Adrenal gland (tissue), 12 donors: Measurements from ENCODE around the gene CIB4. TPM values are rescaled to one million over a fixed set of nuclear protein-coding genes. Genes with fewer than 3 reads are reported as not detected.
A peak's percentile ranks its signal among the peaks of the same experiment; 100 is the strongest.

Experiments
- DNase-seq, 7 donors: peaks; one replicate each; pipeline ENCODE4 v3.0.0-alpha.2; 2019 to 2020
- H3K27ac ChIP-seq, 5 donors: fragments of 200-600 bp; sonication (generic) in 4 of 5; 1 replicate in 3 of 5; 2 replicates in 2 of 5; pipeline versions ENCODE4 v1.5.1 to v1.8.0; 2016 to 2020; ENCODE audit warnings: mild to moderate bottlenecking in 1 of 5
- H3K27me3 ChIP-seq: fragments of 200-600 bp; 2 replicates; pipeline ENCODE4 v1.8.0; 2021
- H3K36me3 ChIP-seq, 2 donors: fragments of 200-600 bp; replicated peaks in 1 of 2; 1 replicate in 1 of 2; 2 replicates in 1 of 2; pipeline versions ENCODE4 v1.5.1 to v1.8.0; 2018 to 2022
- H3K4me1 ChIP-seq, 2 donors: fragments of 200-600 bp; replicated peaks in 1 of 2; 1 replicate in 1 of 2; 2 replicates in 1 of 2; pipeline versions ENCODE4 v1.5.1 to v1.8.0; 2018 to 2021
- H3K4me3 ChIP-seq, 4 donors: fragments of 200-600 bp; sonication (generic) in 3 of 4; one replicate each; pipeline ENCODE4 v1.5.1; 2016 to 2018
- H3K9me3 ChIP-seq, 3 donors: fragments of 200-600 bp; sonication (generic) in 1 of 3; replicated peaks in 1 of 3; 1 replicate in 2 of 3; 2 replicates in 1 of 3; pipeline versions ENCODE4 v1.5.1 to v1.8.0; 2016 to 2021
- CTCF ChIP-seq, 6 experiments: fragments of 450-650 bp in 4 of 6; fragments of 200-600 bp in 2 of 6; sonication (generic) in 1 of 6; IDR thresholded peaks; 1 replicate in 5 of 6; 2 replicates in 1 of 6; pipeline versions ENCODE4 v1.5.1 to v1.8.0; 2016 to 2021; ENCODE audit warnings: antibody characterized with exemption in 6 of 6, mild to moderate bottlenecking in 2 of 6, moderate library complexity in 1 of 6
- POLR2A ChIP-seq, 2 donors: fragments of 450-650 bp; IDR thresholded peaks; one replicate each; pipeline ENCODE4 v1.6.1; 2017; ENCODE audit warnings: antibody characterized with exemption in 2 of 2, mild to moderate bottlenecking in 2 of 2, moderate library complexity in 1 of 2
- WGBS, 4 donors: extraction: QIAGEN DNeasy Blood & Tissue Kit in 2 of 4; methylation state at CpG; one replicate each; pipeline versions ENCODE4 v1.1.5 to v1.1.7; 2013 to 2017; 5-methylcytosine and 5-hydroxymethylcytosine counted together
- intact Hi-C, 2 donors: fragments of 100-400 bp; cut with DNase I; formaldehyde crosslinking; loops; one replicate each; pipeline versions ENCODE4 v1.14.1 to v1.15.0; 2022 to 2023
- polyA plus RNA-seq, 3 donors: library from polyadenylated mRNA; stranded (reverse); fragments of 200-250 nt in 2 of 3; fragments of 350-450 nt in 1 of 3; fragmentation: Illumina TruSeq in 1 of 3; extraction: RNeasy Lipid Tissue Mini Kit (QIAGEN cat#74804) in 1 of 3; gene quantifications; one replicate each; pipeline ENCODE4 v1.2.3, GENCODE V29; 2013 to 2014
- total RNA-seq, 9 donors: library from RNA; depleted of rRNA in 4 of 9; stranded (reverse); fragments of >200 nt in 4 of 9; fragments of 120-200 nt in 1 of 9; fragmentation: NEBNext Ultra II Directional in 1 of 9; extraction: Animal tissue kit (Norgen Biotek cat#: 25700) in 1 of 9; gene quantifications; one replicate each; pipeline versions ENCODE4 v1.1.0 to v1.2.4, GENCODE V29; 2013 to 2023
- donor health status: healthy with polysubstance abuse.
- donor health status: Bipolar disorder and iron deficiency.
- donor health status: DM: yes; HTN: yes; CAD: no.
- donor health status: DM: no; HTN: no; CAD: no.
- donor health status: DM: no; HTN: no; CAD: no.
- donor health status: DM: yes; HTN: yes; CAD: no.

The CIB4 gene
- total and polyA plus RNA-seq, 12 donors: 2.2 to 10.1 (median 3.5) TPM; not detected in 2

GRCh38 chr2:26671691-26672090, 30.5 kb upstream of the CIB4 start:
- Histone ChIP-seq H3K4me3 (no peak overlapping the region), H3K9me3 (no peaks in the 10 kb centered on the region), H3K27me3 (no peaks in the 10 kb centered on the region), H3K4me1 (no peaks in the 10 kb centered on the region), H3K36me3 (no peaks in the 10 kb centered on the region), H3K27ac (no peak overlapping the region)
- peak in 4 of 7 donors; percentile 5 to 20 (median 11) for DNase-seq
- 84 to 95% (median 92%) methylated on average over 5 of the region's 5 CpGs for WGBS, 4 donors
- no peak for TF ChIP-seq POLR2A (IDR thresholded peaks at IDR 0.05)
- TF ChIP-seq CTCF (IDR thresholded peaks at IDR 0.05): no peak
- intact Hi-C loops: no loop called here

- TF ChIP-seq POLR2A (IDR thresholded peaks at IDR 0.05) (no peak), CTCF (IDR thresholded peaks at IDR 0.05) (no peak)
- no peaks in the 10 kb centered on the region for H3K9me3 ChIP-seq
- no peak overlapping the region for H3K4me3 ChIP-seq
- H3K36me3 ChIP-seq: no peaks in the 10 kb centered on the region
- H3K27me3 ChIP-seq: no peaks in the 10 kb centered on the region
- H3K4me1 ChIP-seq: no peaks in the 10 kb centered on the region
- peak in 4 of 7 donors; percentile 5 to 45 (median 13) for DNase-seq
- 91 to 94% (median 93%) methylated on average over 4 to 5 of the region's 5 CpGs for WGBS, 4 donors
- H3K27ac ChIP-seq: no peak overlapping the region
- intact Hi-C loops: no loop called here
These were observed 29.8 kb upstream of the CIB4 start for GRCh38 chr2:26670931-26671460.

DNA sequence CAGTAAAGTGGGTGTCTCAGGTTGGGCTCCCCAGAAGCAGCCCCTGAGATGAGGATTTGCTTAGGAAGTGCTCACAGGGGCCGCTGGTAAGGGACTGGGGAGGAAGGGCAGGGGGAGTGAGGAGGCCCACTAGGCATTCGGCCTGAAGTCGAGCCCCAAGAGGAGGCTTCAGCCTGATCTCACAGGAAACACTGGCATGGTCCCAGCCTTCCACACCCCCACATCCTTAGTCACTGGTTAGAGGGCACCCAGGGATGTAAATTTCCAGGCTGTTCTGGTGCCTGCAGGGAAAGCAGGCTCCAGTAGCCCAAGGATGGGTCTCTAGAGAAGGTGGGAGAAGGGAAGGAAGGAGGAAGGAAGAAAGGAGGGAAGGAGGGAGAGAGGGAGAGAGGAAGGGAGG, 29.0 kb upstream of the CIB4 start:
- DNase-seq: peak in 5 of 7 donors; percentile 16 to 52 (median 32)
- no peaks in the 10 kb centered on the region for H3K4me1 ChIP-seq
- no peak overlapping the region for H3K4me3 ChIP-seq
- TF ChIP-seq CTCF (IDR thresholded peaks at IDR 0.05) (no peak), POLR2A (IDR thresholded peaks at IDR 0.05) (no peak)
- intact Hi-C loops: no loop called here
- no peaks in the 10 kb centered on the region for H3K9me3 ChIP-seq
- no peaks in the 10 kb centered on the region for H3K36me3 ChIP-seq
- 36 to 68% (median 42%) methylated on average over 3 of the region's 3 CpGs for WGBS, 4 donors
- H3K27me3 ChIP-seq: no peaks in the 10 kb centered on the region
- H3K27ac ChIP-seq: no peak overlapping the region

GRCh38 chr2:26668856-26669750, 27.9 kb upstream of the CIB4 start:
- 66 to 78% (median 74%) methylated on average over 8 of the region's 8 CpGs for WGBS, 4 donors
- Histone ChIP-seq H3K27ac (no peak overlapping the region), H3K9me3 (no peaks in the 10 kb centered on the region)

More at GRCh38 chr2:26668856-26669750, 27.9 kb upstream of the CIB4 start:
- Histone ChIP-seq H3K4me3 (no peak overlapping the region), H3K36me3 (no peaks in the 10 kb centered on the region), H3K27me3 (no peaks in the 10 kb centered on the region), H3K4me1 (no peaks in the 10 kb centered on the region)
- peak in 3 of 7 donors; percentile 12 to 48 (median 46) for DNase-seq
- intact Hi-C loops: no loop called here
- TF ChIP-seq POLR2A (IDR thresholded peaks at IDR 0.05) (no peak), CTCF (IDR thresholded peaks at IDR 0.05) (no peak)
